GM21717 (cell line): ENCODE measurements around the gene PAX1.

Experiments
- ATAC-seq: cut with Tn5 transposase; IDR thresholded peaks from one replicate; pipeline ENCODE4 v1.9.1; 2021; ENCODE audit warnings: mild to moderate bottlenecking, moderate library complexity; ENCODE audit not compliant: unreplicated experiment

The PAX1 gene

DNA sequence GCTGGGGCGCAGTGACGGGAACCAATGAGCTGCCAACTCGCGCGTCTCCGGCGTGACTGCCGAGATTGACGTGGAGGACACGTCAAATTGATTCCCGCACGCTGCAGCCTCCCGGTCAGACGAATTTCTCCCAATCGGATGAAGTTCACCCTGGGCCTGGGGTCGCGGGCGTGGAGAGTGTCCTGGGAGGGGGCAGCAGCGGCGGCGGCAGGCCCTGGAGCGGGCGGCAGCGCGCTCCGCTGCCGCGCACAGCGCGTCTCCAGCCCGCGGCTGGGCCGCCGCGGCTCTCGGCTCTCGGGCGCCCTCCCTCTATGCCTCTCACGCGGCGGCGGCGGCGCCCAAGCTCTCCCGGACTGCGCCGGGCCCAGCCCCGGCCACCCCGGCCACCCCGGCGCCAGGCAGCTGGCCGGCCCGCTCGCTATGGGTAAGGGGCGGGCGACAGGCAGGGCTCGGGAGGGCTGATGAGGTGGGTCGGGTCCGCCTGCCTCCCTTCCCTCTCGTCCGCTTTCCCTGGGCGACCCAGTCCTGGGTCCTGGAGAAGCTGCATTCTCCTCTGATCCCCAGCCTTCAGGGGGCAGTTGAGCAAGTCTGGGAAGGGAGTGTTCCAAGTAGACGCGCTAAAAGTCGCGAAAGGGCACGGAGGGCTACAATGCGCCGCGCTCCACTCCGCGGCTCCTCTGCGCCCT, at the start of gene PAX1:
Gene PAX1, plus strand, starts transcription at position 90 of the 686 bp plus-strand sequence. Its CDS starts 49 bp downstream, at position 139.
- no peak for ATAC-seq

DNA sequence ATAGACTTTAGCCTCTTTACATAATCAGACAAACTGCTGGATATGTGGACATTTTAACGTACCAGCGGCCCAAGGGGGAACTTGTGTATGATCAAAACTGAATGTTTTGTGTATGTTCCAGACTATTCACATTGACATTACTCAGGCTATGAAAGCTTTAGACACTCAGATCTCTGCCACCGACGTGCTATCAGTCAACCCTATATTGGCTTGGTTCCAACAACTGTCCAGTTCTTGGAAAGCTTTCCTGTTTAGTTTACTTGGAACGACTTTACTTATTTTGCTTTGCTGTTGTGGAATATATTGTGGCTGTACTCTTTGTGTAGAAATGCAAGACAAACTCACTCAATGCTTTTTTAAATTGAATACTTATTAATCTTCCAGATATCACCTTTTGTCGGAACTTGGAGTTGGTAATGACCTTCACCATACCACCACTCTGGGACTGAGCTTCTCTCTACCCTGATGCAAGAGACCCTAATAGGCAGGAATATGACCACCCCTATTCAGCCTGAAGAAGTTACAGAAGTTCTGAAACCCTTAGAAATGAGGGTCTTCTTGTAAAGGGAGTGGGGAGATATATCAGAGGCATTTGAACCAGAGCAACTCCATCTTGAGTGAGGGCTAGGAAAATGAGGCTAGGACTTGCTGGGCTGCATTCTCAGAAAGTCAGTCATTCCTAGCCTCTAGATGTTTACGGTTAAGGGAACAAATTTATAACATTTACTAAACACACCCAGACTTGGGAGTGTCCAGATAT, 49.0 kb upstream of the PAX1 start:
- ATAC-seq, result no peak

DNA sequence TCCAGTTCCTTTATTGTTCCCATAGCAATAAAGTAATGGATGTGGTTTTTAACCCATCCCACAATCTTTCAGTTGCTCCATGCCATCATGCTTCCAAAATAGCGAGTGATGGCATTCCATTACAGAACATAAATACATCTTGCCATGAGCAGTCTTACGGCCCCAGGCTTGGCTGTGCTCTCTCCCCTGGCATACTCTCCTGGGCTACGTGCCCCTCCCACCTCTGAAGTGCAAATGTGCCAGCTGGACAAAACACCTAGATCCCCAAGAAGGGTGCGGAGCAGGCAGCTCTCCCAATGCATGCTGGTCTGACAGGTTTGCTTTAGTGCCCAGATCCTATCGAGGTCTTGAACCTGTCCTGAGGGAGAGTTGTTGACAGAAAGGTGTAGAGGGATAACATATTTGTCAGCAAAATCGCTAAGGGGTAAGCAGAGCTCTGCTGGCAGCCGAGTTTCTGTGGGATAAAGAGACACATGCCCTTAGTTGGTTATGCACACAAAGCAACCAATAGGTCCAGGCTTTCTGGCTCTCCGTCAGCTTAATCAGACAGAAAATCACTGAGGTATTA, 43.9 kb upstream of the PAX1 start:
- no peak for ATAC-seq

DNA sequence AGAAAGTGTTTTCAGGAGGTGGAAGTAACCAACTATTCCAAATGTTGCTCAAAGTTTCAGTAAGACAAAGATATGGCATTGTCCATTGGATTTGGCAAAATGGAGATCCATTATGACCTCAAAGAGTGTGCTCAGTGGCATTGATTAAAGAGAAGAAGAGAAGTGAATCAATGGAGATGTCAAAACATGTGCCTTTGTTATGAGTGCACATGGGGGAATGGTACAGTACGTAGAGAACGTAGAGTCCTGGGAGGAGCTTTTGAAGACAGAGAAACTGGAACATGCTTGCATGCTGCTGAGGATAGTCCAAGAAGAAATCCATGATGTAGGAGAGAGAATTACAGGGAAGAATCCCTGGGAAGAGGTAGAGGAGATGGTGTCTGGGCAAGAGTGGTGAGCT, 42.0 kb upstream of the PAX1 start:
- no peak for ATAC-seq

DNA sequence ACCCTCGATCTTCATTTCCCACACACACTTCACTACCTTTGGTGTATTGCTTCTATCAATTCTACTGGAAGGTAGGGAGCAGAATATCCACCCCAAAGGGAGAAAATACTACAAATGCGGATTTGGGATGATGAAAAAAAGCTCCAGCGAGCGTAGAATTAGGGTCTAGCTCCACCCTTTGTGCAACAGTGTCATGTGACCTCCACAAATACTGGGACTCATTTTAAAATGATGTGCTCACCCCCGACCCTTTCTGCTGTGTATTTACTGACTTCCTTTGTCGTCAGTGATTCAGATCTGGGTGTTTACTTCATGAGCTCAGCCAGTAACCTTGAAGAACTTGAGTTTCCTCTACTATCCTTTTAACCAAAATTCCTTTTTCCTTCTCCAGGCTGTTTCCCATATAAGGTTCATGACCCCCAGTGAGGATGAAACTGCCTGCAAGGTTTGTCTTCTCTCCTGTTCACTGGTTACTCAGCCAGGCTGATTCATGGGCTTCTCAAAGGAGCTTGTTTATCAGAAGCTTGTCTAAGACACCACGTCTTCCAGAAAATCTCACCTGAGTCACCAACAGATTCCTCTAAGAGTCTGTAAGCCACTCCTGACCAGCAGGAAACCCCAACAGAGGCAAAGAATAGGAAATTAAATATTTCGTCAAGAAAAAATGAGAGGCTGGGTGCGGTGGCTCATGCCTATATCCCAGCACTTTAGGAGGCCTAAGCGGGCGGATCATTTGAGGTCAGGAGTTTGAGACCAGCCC, 39.6 kb upstream of the PAX1 start:
- no peak for ATAC-seq

DNA sequence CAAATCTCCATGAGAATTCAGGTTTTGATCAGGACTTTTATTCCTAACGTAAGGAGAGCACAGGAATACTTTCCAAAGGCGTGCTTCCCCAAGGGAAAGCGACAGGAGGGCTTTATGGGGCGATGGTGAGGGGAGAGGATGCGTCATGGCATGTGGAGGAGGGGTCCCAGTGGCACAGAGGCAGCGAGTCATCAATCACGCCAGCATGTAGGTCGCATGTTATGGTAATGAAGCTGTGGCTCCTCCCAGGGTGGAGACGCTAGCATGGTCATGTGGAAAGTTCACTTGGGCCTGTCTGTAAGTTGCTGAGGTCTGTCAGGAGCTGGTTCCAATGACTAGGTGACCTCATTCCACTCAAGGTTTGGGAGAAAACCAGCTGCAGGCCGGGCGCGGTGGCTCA, 35.3 kb upstream of the PAX1 start:
- no peak for ATAC-seq

DNA sequence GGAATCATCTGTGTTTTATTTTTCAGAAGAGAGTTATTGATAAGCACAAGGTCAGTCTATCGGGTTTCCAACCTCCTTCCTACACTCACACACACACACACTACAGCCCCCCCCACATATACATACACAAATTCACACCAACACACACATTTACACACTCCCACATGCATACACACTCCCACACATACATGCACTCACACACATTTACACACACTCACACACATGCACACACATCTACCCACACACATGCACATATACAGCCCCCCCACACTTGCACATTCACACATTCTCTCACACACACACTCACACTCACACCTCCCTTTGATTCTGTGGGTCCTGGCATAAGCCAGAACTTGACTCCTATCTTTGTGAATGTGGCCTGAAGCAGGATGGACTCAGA, 34.5 kb upstream of the PAX1 start:
- no peak for ATAC-seq

DNA sequence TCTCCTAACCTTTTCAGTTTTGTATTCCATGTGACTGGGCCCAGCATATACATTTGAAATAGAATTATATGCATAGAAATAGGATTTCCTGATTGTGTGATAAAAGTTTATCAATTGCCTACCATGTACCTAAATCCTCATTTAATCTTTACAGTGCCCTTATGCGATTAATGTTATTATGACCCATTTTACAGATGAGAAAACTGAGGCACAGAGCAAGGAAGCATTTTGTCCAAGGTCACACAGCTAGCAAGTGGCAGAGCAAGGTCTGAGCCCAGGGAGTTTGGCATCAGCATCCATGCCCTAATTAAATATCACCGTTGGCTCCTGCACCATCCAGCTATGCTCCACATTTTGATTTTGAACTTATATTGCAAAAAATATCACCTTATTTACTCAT, 28.2 kb upstream of the PAX1 start:
- no peak for ATAC-seq

DNA sequence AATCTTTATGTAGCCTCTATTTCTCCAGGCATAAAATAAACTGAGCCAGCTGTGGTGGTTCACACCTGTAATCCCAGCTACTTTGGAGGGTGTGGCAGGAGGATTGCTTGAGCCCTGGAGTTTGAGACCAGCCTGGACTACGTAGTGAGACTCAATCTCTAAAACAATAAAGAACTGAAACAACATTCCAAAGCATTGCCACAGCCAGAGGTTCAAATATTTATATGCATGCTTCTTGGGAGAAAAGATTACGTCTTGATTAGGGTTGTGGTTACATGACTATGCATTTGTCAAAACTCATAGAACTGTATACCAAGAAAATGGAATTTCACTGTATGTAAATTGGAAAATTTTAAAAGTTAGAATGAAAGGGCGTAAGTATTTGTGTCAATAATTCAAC, 27.7 kb upstream of the PAX1 start:
- no peak for ATAC-seq

DNA sequence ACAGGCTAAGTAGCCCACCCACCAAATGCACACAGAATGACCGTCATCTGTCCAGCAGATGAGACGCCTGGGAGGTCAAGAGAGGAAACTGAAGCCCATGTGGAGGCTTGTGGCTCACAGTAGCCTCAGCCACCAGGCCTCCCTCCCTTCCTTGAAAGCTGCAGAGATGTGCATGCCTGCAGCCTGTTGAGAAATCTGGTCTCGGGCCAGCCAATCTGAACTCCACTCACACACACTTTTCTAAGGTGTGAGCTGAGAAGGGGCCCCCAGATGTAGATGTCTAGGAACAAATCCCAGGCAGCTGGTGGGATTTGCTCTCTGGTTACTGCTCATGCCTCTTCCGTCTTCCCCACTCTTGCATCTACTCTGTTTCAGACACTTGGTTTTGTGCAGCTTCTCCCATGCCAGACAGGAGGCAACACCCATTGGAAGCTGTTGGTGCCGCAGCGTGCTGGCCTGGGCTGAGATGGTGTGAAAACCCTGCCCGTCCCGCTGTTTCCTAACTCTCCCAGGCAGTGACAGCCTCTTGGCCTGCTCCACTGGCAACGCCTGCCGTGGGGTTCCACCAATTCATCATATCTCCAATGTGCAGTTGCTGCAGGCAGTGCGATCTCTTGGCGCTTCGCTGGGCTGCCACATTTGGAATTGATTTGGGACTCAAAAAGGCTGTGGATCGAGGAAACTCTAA, 24.1 kb upstream of the PAX1 start:
- ATAC-seq, result no peak

DNA sequence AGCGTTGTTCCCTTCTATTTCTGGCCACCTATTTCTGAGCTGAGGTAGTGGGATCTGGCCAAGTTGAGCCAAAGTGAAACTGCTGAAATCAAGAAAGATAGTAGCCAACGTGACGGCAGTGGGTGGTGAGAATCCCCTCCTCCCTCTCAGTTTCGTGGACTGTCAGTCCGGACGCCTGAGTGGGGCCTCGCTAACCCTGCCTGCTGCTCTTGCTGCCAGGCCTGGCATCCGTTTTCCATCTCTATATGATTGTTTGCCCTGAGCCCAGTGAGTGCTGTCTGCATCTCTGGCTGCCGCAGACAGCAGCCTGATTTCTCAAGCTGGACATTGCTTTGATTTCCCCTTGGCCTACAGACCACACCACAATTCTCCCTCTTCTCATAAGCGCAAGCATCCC, 23.5 kb upstream of the PAX1 start:
- no peak for ATAC-seq

DNA sequence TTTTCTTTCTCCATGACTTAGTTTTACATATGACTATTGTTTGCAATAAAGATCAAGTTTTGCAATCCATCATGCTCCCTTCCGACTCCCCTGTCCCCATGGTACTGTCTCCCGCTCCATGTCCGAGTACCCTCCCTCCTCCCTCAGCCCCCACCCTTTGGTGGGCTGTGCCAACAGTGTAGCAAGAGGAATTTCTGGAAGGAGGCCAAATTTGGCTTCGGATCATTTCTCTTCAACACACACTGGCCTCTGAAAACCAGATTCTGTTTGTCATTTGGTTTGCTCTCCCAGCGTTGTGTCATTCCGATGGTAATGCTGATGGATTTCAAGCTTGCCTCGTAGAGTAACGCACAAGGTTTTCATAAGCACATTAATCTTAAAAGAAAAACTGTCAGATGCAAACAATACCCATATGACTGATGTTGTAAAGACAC, 22.9 kb upstream of the PAX1 start:
- ATAC-seq, result no peak

DNA sequence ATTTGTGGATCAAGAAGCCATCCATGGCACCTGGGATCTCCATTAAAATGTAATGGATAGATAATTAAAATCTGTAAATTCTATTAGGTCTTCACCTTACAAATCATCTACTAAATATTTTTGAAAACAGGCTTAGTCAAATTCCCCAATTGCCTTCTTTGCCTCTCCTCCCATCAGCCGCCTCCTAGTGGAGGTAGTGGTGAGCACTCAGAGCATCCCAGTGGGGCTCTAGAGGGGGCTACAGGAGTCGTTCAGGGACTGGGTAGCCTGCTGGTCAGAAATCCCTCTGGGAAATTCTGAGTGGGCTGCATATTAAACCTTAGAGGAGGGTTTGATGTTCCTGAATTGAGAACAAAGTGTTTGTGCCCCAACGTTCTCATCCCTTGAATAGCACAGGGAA, 20.8 kb upstream of the PAX1 start:
- no peak for ATAC-seq

DNA sequence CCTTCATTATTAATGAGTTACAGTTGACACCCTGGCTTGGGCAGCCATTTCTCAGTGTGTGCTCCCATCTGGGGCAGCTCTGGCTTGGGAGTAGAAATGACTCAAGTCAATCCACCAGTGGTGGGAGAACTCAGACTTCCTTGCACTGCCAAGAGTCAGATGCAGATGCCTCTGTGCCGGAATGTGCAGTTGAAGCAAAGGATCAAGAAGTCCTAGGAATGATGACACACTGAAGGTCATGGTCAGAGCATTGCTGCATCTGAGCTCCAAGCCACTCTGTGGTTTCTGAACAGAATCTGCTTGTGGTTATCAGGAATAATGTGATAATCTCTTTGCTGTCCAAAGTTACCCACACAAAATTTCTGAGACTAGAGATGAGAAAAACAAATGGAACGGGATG, 19.5 kb upstream of the PAX1 start:
- no peak for ATAC-seq

DNA sequence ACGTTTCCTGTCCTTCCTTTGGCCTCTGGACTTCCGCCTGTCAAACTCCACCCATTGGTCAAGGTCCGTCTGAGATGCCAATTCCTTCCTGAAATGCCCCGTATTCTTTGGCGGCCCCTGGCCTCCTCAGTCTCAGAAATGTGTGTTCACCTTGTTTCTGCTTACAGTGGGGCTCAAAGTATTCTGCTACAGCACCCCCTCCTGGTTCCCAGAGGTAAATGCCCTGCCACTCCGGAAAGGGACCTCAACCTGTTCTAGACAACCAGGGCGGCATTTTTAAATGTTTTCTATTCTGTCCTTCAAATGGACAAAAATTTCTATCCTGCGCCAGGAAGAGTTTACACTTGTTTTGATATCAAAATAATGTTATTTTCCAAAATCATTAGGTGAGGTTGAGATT, 12.1 kb upstream of the PAX1 start:
- no peak for ATAC-seq

DNA sequence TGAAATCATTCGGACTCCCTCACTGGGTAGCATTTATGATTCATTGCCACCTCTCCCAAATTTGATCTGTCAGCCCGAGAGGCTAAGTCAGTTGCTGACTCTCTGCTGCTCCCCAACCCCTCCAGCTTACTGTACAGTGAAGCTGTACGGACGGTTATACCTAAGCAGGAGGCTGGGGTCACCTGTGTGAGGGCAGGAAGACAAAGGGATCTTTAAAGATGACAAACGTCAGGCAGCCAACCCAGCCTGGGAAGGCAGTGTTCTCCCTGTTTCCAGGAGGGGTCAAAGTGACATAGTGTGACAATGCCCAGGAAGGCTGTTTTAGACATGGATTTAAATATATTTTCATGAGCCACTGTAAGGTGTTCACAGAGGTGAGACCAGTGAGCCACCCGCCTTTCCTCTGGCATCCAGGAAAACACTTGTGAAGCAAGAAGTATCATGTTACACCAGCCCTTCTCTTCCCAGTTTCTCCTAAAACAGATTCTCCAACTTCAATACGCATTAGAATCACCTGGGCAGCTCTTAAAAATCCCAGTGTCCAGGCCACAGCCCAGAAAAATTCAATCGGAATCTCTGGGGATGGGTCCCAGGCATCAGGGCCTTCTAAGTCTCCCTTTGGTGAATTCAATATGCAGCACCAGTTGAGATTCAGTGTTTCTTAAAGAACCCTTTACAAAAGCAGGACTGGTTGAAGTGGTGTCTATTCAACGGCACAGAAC, 6.8 kb upstream of the PAX1 start:
- ATAC-seq, result no peak

DNA sequence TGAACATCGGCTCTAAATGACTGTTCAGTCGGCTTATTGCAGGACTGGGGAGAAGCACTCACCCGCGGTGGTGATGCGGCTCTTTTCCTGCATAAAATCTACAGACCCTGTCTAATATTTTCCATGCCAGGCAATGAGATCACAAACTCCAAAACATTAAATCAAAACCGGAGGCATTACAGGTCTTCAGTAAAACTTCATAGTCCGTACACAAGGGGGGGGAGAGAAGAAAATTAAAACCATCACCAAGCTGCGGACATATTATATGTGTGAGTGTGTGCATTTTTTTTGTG, 6.3 kb upstream of the PAX1 start:
- ATAC-seq, result no peak

DNA sequence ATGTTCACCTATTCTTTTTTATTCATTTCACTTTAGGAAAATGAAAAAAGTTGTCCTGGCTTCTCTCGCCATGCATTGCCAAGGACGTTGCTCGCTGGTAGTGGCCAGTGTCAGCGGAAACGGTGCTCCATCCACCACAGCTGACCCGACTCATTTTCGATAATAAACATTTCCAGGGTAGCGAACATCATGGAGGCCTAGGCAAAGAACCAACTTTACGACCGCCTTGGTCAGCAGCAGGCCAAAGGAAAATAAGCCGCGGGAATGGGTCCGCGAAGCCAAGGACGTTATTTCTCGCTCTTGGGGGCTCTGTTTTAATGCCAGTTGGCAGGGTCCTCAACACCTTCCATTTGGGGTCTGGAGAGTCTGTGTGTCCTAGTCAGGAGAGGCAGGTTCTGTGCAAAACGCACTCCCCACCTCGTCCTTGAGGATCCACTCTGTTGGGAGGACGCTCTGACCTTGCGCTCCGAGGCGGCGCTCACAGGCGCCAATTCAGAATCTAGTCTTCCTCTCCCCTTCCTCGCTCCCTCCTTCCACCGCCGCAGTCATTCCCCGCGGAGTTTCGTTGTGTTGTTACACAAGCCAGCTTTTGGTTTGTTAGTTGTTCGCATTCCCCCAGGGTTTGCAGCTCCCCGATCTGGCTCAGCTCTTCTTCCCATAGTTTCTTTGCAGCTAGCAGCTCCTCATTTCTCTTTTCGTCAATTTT, 4.1 kb upstream of the PAX1 start:
- ATAC-seq, result no peak

DNA sequence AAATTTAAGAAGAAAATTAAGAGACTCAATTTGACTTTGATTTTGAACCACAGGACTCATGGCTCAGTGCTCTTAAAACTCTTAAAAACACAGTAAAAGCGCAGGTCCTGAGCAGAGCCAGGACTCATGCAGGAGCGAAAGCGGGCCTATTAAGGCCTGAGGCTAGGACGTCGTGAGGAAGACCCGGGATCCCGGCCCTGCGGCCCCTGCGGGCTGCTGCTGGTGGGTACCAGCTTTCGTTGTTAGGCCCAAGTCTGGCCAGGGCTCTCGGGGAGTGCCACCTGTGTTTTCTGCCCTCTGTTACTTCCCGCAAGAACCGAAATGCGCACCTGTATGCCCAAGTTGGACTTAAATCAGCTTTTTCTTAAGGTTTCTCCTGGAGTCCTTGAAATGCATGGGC, 3.4 kb upstream of the PAX1 start:
- ATAC-seq, result no peak
